ENCODE measurements around the gene SPOCD1.

SPOCD1 gene

DNA sequence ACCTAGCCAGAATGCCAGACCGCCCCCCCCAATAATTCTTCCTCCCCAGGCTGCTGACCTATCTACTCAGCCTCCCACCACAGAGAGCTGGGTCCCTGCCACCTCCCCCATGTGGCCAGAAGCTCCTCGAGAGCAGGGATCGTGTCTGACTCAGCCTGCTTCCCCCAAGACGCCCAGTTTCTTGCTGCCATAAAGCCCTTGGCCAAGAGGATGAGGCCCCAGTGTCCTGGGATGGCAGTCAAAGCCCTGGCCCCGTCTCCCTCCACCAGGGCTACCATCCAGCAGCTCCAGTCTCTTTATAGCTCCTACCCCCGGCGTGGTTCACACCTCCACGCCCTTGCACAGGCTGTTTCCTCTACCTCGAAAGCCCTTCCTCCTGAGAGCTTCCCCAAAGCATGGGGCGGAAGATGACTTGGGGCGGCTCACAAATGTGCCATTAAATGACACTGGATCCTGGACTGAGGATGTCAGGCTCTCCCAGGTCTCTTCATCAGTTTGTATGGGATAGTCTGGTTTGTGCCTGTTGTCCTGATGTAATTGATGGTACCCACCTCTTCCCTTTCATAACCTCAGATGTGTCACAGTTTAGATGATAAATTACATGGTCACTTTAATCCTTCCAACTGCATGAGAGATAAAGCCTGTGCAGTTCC is 64.8 kb downstream of the SPOCD1 start:
- no peak for DNase-seq
- H3K27me3 Mint-ChIP-seq = peaks cover 39 to 76% of the 10 kb centered on the region in 2 donors

DNA sequence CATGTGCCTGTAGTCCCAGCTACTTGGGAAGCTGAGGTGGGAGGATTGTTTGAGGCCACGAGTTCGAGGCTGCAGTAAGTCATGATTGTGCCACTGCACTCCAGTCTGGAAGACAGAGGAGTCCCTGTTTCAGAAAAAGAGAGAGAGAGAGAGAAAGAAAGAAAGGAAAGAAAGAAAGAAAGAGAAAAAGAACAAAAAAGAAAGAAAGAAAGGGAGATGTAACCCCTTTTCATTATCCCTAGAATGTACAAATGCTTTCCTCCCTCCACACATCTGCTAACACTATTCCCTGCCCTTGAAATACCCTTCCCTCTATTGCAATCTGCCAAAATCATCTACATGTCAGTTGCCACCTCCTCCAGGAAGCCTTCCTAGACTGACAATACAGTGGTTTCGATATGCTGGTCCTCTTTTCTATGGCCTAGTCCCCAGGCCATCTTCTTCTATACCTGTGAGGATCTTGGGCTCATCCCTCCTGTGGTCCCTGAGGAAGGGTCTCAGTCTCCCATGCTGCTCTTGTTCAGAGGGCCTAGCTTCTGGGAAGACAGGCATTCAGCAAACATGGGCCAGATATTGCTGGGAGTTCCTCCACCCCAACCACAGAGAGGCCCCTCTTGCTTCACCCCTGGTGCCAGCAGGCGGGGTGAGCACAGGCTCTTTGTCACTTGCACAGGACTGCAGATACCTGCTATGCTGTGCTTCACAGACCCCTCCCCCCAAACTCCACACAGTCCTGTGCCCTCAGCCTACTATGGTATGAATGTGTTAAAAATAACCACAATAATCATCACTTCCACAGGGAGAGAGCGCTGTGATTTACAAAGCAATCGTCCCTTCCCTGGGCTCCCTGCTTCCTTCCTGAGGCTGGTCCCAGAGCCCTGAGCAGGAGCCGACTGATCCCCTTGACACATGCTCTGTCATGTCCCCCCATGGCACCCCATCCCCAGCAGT is 65.8 kb downstream of the SPOCD1 start:
- peaks cover 39 to 75% of the 10 kb centered on the region in 2 donors for H3K27me3 Mint-ChIP-seq
- H3K4me1 Mint-ChIP-seq = peaks cover 26 to 47% of the 10 kb centered on the region in 2 donors
- H3K36me3 Mint-ChIP-seq = no peaks in the 10 kb centered on the region
- no peak overlapping the region for H3K27ac Mint-ChIP-seq
- no peak for DNase-seq
- H3K9me3 Mint-ChIP-seq = no peaks in the 10 kb centered on the region
- no peak overlapping the region for H3K4me3 Mint-ChIP-seq
- no peak for ATAC-seq (replicated peaks)

More for the DNA sequence above, 64.8 kb downstream of the SPOCD1 start:
- Mint-ChIP-seq H3K9me3 (no peaks in the 10 kb centered on the region), H3K4me1 (peaks cover 26 to 38% of the 10 kb centered on the region in 2 donors), H3K4me3 (no peak overlapping the region), H3K36me3 (no peaks in the 10 kb centered on the region), H3K27ac (no peak overlapping the region)
- peak; percentile 52 to 61 for ATAC-seq (replicated peaks)

DNA sequence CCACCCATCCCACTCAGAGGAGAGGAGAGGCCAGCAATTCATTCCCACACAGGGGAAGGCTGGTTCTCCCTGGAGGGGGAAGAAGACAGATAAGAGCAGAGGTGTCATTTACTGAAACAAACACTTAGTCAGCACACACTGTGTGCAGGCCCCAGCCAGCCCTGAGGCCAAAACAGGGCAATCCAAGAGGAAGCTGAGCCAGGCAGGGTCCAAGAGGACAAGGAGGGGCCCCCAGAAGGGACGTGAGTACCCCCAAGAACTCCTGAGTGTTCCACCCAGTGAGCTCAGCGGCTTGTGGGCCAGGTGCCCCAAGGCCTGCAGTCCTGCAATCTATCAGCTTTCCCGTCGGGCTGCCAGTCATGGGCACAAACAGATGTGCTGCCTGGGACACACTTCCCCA is 67.5 kb downstream of the SPOCD1 start:
- DNase-seq (no peak), ATAC-seq (replicated peaks) (no peak)
- H3K9me3 Mint-ChIP-seq = no peaks in the 10 kb centered on the region
- H3K4me3 Mint-ChIP-seq = no peak overlapping the region
- no peak overlapping the region for H3K27ac Mint-ChIP-seq
- H3K4me1 Mint-ChIP-seq = peaks cover 36 to 55% of the 10 kb centered on the region in 2 donors
- H3K27me3 Mint-ChIP-seq = peaks cover 35 to 62% of the 10 kb centered on the region in 2 donors
- H3K36me3 Mint-ChIP-seq = no peaks in the 10 kb centered on the region

DNA sequence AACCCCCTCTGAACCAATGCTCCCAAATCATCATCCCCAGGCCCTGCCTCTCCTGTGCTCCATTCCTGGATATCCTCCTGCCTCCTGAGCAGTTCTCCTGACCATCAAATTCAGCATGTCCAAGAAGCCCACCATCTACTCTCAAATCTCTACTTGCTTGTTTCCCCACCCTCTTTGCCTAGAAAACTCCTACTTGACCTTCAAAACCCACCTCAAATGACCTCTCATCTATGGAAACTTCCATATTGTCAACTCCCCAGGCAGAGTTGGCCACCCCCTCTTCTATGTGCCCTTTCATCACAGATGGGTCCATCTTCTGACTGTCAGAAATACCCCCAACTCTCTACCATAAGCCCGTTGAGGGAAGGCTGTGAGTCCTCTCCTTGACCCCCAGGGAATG is 68.5 kb downstream of the SPOCD1 start:
- Mint-ChIP-seq H3K27ac (no peak overlapping the region), H3K9me3 (no peaks in the 10 kb centered on the region), H3K4me3 (no peak overlapping the region), H3K27me3 (peaks cover 30 to 51% of the 10 kb centered on the region in 2 donors), H3K4me1 (peaks cover 34 to 51% of the 10 kb centered on the region in 2 donors), H3K36me3 (no peaks in the 10 kb centered on the region)
- DNase-seq (no peak), ATAC-seq (replicated peaks) (no peak)

DNA sequence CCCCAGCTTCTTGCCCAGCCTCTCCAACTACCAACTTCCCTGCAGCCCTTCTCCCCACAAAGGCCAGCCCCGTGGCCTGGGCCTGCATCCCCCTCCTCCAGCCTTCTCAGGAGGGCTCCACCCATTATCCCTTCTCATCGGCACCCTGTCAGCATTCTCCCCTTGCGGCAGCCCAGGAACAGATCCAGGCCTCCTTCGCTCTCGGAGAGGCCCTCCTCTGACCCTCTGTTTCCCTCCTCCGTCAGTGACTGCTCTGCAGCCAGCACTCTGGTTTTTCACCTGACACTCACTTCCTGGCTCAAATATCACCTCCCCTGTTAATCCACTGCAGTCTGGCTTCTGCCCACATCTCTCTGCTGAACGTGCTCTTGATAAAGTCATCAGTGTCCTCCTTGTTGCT is 69.1 kb downstream of the SPOCD1 start:
- Mint-ChIP-seq H3K4me3 (no peak overlapping the region), H3K27me3 (peaks cover 30 to 47% of the 10 kb centered on the region in 2 donors), H3K36me3 (no peaks in the 10 kb centered on the region), H3K4me1 (peaks cover 33 to 45% of the 10 kb centered on the region in 2 donors), H3K9me3 (no peaks in the 10 kb centered on the region), H3K27ac (no peak overlapping the region)
- DNase-seq (no peak), ATAC-seq (replicated peaks) (no peak)

DNA sequence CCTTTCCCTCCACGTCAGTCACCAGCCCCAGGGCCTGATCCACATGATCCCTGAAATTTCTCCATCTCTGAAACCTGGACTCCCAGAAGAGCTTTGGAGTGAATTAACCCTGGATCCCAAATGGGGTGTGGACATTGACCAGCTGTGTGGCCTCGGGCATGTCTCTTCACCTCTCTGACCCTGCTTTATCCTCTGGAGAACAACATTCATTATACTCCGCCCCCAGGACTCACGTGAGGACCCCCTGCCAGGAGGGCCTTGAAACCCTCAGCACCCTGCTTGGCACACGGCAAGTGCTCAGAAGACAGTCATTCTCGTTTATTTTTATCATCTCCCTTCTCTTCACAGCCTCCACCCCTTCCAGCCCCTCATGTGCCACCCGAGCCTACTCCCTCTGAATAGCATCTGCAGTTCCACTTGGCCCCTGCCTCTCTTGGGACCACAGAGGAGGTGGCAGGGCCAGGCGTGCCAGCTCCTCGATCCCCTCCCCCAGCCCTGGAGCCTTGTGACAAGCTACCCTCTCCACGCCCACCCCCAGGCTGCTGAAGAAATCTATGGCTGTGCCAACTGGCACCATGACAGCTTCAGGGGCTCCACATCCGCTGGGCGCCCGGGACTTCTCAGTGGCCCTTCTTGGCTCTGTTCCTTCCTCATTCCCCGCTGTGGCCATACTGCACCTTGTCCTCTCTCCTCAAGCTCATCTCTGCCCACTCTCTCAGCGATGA is 69.7 kb downstream of the SPOCD1 start:
- H3K36me3 Mint-ChIP-seq = no peaks in the 10 kb centered on the region
- peaks cover 30 to 40% of the 10 kb centered on the region in 2 donors for H3K4me1 Mint-ChIP-seq
- DNase-seq (no peak), ATAC-seq (replicated peaks) (no peak)
- no peak overlapping the region for H3K4me3 Mint-ChIP-seq
- peaks cover 29 to 43% of the 10 kb centered on the region in 2 donors for H3K27me3 Mint-ChIP-seq
- no peaks in the 10 kb centered on the region for H3K9me3 Mint-ChIP-seq
- H3K27ac Mint-ChIP-seq = no peak overlapping the region

DNA sequence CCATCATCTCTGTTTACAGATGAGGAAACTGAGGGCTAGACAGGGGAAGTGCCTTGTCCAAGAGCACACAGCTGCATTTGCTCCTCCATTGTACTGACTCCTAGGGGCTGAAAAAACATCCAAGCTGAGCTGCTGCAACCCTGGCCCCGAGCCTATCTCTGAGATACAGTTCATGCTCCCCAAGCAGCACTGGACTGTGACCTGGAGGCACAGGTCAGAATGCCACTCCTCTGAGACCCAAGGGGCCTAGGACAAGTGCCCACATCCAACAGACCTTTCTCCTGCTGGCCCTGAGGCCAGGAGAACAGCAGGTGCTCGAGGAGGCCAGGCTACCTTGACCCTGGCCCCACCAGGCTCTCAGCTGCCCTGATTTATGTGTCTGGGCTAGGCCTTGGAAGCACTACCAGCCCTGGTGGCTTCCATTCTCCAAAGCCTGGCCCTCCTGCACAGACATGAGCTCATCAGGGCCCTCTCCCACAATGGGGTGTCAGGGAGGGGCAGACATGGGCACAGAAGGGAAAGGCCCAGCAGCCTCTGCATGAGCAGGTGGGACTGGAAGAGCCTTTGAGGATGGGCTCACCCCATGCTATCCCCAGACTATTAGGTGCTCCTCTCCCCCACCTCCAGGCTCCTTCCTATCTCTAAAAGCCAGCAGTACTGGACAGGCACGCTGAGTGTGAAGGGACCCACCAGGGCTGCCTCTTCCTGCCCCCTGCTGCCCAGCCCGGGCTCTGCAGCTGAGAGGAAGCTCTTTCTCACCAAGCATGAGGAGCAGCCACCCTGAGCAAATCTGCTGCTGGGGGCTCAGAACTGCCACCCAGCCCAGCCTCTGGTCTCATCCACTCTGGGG is 70.5 kb downstream of the SPOCD1 start:
- no peaks in the 10 kb centered on the region for H3K9me3 Mint-ChIP-seq
- ATAC-seq (replicated peaks) (peak; percentile 75 to 77), DNase-seq (no peak)
- peak overlapping the region; percentile 20 for H3K27ac Mint-ChIP-seq
- peaks cover 22 to 36% of the 10 kb centered on the region in 2 donors for H3K27me3 Mint-ChIP-seq
- H3K36me3 Mint-ChIP-seq = no peaks in the 10 kb centered on the region
- peaks cover 22 to 33% of the 10 kb centered on the region in 2 donors for H3K4me1 Mint-ChIP-seq
- H3K4me3 Mint-ChIP-seq = no peak overlapping the region

DNA sequence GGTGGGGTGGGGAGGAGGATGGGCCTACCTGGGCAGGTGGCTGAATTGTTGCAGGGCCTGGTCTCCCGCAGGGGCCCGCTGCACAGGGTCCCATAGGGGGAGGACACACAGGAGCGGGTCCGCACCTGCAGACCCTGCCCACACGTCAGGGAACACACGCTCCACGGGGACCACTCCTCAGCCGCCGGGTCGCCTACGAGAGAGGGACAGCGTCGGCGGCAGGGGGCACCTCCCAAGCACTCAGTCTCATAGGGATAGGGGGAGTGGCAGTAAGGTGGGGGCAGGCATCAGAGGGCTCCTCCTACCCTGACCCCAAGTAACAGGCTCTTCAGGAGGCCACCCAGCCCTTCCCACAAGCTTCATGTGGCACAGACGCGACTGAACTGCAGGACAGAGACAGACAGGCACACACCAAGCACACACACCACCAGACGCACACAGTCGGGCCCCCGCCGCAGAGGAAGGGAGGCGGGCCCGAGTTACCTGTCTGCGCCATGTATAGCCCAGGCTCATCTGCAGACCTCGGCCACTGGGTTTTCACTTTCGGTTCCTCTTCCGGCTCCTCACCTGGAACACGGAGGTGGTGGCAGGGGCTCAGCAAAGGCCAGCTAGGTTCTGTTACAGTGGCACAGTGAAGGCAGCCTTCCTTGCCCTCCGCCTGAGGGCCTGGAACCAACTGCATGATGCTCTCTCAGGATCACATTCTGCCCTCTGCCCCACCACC is 71.5 kb downstream of the SPOCD1 start:
- peaks cover 28 to 38% of the 10 kb centered on the region in 2 donors for H3K4me1 Mint-ChIP-seq
- peak; percentile 66 to 72 for ATAC-seq (replicated peaks)

DNA sequence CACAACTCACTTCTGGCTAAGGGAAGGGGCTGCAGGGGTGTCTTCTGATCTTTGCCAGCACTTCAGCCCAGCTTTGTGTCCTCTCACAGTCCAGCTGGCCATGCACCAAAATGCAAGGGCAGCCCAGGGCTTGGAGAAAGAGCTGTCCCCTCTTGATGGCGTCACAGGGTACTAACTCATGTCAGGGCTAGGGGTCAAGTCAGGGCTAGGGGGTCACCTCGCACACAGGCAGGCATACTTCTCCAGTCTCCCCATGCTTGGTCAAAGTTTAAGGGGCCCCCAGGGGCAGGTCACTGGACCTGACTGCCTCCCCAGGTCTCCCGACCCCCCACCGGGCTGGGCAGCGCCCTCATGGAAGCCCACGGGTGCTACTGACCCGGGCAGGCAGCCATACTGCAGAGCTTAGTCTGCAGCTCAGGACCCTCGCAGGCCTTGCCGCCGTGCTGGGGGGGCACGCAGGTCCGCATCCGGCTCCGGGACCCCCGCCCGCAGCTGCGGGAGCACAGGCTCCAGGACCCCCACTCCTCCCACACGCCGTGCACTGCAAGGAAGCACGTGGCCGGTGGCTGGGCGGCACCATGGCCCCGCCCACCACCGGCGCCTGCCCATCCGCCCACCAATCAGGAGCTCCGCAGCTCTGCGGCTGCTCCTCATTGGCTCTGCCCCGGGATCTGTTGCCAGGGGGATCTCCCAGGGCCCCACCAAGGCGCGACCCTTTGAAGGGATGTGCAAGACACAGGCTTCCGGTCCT is 73.2 kb downstream of the SPOCD1 start:
- H3K9me3 Mint-ChIP-seq = no peaks in the 10 kb centered on the region
- peaks cover 28 to 41% of the 10 kb centered on the region in 2 donors for H3K4me1 Mint-ChIP-seq
- no peak overlapping the region for H3K4me3 Mint-ChIP-seq
- DNase-seq (no peak), ATAC-seq (replicated peaks) (no peak)
- H3K27me3 Mint-ChIP-seq = peaks cover 7 to 16% of the 10 kb centered on the region in 2 donors
- H3K36me3 Mint-ChIP-seq = no peaks in the 10 kb centered on the region
- no peak overlapping the region for H3K27ac Mint-ChIP-seq

More for the DNA sequence above, 71.5 kb downstream of the SPOCD1 start:
- Mint-ChIP-seq H3K36me3 (no peaks in the 10 kb centered on the region), H3K27ac (no peak overlapping the region), H3K27me3 (peaks cover 15 to 26% of the 10 kb centered on the region in 2 donors), H3K9me3 (no peaks in the 10 kb centered on the region), H3K4me3 (no peak overlapping the region)
- no peak for DNase-seq

All from stimulated activated naive B cell treated with anti-CD40 and anti-IgM and Interleukin-4, amounts not matched to agents 10 μg/mL and 1 μg/mL and 100 μg/mL, for 72 hours (primary cell).